HG02943 (cell line): ENCODE results near the gene AKAP5.
"Not testable (repeated sequence)": the region's sequence is repeated elsewhere in the genome, so short reads cannot be mapped to it uniquely, and the experiment has no call there.

Source experiments
- ATAC-seq: cut with Tn5 transposase; IDR thresholded peaks from one replicate; pipeline ENCODE4 v1.9.1; 2021; ENCODE audit warnings: mild to moderate bottlenecking, low read depth, moderate library complexity; ENCODE audit not compliant: unreplicated experiment

AKAP5 gene

DNA sequence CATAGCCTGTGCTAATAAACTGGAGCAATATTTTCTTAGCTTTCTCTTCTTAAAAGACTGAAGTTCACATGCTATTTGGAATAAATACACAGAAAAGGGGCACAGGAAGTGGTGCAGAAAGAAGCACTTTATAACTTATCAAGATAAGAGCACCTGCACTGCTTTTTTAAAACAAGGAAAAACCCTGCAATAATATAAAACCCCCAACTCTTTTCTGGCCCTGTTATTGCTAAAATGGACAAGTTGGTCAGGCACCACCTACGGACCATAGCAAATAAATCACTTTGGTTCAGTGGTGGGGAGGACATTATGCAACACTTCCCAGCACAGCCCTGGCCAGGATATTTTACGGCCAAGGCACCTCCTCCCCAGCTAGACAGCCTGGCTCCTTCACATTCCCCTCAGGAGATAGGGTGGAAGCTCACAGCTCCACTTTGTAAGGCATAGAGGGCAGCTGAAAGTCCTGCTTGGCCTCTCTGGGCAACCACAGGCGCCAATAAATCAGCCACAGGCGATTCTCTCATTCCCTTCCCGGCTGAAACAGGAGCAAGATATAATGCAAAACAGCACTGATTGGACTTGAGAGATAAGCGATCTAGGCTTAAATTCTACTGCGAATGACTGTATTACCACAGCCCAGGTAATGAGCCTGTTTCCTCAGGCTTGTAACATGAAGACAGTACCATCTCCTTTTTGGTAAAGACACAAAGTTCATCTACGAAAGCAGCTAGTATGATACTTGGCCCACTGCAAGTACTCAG, 36.3 kb downstream of the AKAP5 start:
- no peak for ATAC-seq

DNA sequence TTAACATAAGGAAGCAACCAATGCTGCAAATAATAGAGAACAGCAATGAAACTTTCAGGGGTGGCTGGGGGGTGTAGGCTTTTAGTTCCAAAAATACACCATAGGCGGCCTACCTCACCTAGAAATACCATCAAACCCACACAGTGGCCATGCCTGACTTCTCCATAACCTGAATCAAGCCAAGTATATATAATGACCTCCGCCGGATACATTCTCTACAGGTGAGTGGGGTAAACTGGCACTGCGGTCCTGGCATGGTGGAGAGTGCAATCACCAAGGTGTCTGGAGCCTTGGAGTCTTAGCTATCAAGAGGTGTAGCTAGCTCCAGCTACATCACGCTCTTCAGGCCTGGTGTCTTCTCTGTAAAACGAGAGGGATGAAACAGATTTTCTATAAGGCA, 37.2 kb downstream of the AKAP5 start:
- ATAC-seq, result no peak

- no peak for ATAC-seq
Measured at GRCh38 chr14:64502887-64503433, 37.7 kb downstream of the AKAP5 start.

GRCh38 chr14:64503434-64504309, 38.4 kb downstream of the AKAP5 start, which contains the start of gene ZBTB25:
Gene ZBTB25 (minus strand): TSS chr14:64503838. CDS start chr14:64490533, 13,305 bp downstream.
- peak; percentile 51 for ATAC-seq

DNA sequence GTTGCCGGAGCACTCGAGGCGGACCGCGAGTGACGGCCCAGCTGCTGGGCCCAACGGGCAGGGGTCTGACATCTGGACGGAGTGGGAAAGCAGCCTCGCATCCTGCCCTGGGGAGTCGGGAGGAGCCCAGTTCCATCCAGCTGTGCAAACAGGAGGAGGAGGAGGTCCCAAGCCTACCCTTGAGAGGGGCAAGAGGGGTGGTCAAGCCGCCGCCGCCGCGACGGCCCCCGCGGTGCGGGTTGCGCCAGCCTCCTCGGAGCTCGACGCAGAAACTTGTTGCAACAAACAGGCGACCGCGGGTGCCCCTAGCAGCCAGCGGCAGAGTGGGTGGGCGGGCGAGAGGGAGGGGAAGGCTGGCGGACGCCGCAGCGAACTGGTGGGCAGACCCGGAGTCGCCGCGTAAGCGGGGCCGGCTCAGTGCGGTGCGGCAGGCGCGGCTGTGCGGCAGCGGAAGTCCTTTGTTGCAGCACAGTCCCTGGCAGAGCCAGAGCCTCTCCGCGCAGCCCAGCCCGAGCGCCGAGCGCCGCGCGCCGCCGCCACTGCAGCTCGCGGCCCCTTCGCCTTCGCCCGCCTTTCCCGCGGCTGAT, 39.1 kb downstream of the AKAP5 start, which contains the start of gene ZBTB1:
Gene ZBTB1 (plus strand): TSS at position 461 of the 587 bp plus-strand sequence. CDS start 16,735 bp downstream, outside the sequence.
- peak; percentile 28 for ATAC-seq

GRCh38 chr14:64504897-64505794, 39.8 kb downstream of the AKAP5 start:
- peak; percentile 33 for ATAC-seq

GRCh38 chr14:64506721-64507120, 41.4 kb downstream of the AKAP5 start:
- no peak for ATAC-seq

DNA sequence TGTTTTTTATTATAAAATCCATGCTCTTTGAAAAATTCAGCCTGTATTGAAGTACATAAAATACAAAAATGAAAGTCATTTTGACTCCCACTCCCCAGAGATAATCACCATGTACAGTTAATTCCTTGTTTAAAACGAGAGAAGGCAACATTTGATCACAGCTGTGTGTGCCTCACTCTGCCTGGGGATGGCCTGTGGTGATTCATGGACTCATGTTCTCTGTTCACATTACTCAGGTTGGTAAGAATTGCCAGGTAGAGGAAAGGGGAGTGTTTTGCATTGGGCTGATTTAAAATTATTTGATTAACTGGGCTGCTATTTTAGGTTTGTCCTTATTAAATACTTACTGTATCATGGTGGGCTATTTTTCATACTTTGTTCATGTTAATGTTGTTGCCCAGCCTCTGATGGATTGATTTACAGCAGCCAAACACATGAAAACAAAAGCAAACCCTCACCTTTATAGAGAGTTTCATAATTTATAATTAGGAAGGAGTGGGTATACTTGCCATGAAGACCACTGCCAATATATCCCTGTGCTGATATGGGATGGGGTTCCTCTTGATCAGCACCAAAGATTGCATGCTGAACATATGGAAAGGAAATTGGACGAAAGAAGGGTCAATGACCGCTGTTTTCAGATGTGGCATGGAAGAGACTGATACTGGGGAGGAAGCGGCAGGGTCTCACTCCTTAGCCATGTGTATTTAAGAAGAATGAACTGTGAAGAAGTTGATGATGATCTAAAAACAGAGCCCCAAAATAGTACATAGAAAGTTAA, 42.3 kb downstream of the AKAP5 start:
- ATAC-seq, result no peak

DNA sequence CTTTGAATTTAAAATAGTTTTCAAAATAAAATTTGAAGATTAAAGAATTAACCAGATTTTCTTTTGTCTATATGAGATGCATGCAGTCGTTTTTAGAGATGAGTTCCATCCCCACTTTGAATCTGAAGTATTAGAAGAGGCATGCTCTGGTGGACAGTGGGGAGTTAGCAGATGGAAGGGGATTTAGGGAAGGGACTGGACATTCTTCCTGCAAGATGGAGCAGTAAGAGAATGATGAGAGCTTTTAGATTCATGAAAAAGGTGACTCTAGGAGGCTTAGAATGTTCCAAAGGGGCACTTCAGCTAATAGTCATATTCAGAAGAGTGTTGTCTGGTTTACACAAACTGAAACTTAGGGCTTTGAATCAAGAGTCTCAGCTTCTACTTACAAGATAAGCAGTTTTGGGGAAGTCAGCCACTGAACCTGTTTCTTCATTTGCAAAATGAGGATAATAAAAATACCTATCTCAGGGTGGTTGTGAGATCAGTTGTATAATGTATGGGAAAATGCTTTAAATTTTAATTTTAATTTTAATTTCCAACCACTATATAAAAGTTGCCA, 43.0 kb downstream of the AKAP5 start:
- ATAC-seq, result no peak

DNA sequence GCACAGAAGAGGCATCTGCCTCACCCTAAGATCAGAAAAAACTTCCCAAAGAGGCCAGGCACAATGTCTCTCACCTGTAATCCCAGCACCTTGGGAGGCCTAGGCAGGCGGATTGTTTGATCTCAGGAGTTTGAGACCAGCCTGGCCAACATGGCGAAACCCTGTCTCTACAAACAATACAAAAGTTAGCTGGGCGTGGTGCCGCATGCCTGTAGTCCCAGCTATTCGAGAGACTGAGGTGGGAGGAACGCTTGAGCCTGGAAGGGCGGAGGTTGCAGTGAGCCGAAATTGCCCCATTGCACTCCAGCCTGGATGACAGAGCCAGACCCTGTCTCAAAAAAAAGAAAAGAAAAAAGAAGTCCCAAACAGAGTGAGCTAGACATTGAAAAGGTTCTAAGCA, 43.7 kb downstream of the AKAP5 start:
- no peak for ATAC-seq

GRCh38 chr14:64510825-64511671, 45.7 kb downstream of the AKAP5 start:
- no peak for ATAC-seq

- no peak for ATAC-seq
Measured at GRCh38 chr14:64513271-64513670, 48.0 kb downstream of the AKAP5 start.

DNA sequence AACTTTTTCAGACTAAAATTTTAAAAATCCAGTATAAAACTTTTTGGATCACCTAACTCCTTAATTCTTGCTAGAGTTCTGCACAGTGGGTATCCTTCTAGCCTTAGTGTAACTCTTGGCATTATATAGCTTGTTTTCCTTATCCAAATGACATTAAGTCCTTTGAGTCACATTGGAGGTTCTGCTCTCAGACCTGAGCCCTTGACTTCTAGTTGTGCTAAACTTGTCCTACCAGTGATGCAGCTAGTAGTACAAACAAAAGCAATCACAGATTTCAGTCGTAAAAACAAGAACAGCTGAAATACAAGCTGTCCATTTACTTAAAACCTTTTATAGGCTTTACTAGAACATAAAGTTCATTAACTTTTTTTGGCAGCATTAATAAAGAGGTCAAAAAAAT, 49.8 kb downstream of the AKAP5 start:
- no peak for ATAC-seq

GRCh38 chr14:64516969-64517368, 51.7 kb downstream of the AKAP5 start:
- ATAC-seq, result no peak

GRCh38 chr14:64517667-64518066, 52.4 kb downstream of the AKAP5 start:
- ATAC-seq, result not testable (repeated sequence)

- ATAC-seq, result no peak
Measured at GRCh38 chr14:64518229-64518628, 52.9 kb downstream of the AKAP5 start.

- no peak for ATAC-seq
Measured at GRCh38 chr14:64520699-64521098, 55.4 kb downstream of the AKAP5 start.
